Esophagus squamous epithelium (tissue), 4 donors: ENCODE measurements around the gene ARL13B.

Experiments used
- POLR2A ChIP-seq, 4 donors: fragments of 450-650 bp; IDR thresholded peaks; one replicate each; pipeline ENCODE4 v1.6.1; 2017; ENCODE audit warnings: antibody characterized with exemption in 4 of 4, mild to moderate bottlenecking in 4 of 4, moderate library complexity in 3 of 4
- TF ChIP-seq, protein P1 (sequence below), 6 experiments: fragments of 450-650 bp in 4 of 6; fragments of 200-600 bp in 2 of 6; sonication (generic) in 2 of 6; IDR thresholded peaks; one replicate each; pipeline ENCODE4 v1.5.1; 2016 to 2019; ENCODE audit warnings: antibody characterized with exemption in 6 of 6, mild to moderate bottlenecking in 4 of 6, moderate library complexity in 4 of 6

DNA sequence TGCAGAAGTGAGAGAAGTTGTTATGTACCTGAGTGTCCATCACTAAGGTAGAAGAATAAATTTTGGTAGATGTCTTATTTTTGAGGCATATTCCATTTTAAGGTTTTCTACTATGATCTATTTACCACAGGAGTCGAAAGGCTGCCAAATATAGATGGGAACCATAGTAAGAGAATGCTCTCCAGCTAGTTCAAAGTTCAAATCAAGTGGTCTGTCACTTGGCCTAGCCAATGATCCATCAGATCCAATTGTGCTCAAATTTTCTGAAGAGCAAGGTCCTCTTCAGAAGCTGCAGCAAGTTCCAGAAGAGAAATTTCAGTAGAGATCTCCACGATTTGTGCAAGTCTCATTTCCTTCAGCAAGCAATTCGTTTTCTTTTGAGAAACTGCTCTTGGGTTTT lies 17.2 kb upstream of the ARL13B start:
- TF ChIP-seq, protein P1, sequence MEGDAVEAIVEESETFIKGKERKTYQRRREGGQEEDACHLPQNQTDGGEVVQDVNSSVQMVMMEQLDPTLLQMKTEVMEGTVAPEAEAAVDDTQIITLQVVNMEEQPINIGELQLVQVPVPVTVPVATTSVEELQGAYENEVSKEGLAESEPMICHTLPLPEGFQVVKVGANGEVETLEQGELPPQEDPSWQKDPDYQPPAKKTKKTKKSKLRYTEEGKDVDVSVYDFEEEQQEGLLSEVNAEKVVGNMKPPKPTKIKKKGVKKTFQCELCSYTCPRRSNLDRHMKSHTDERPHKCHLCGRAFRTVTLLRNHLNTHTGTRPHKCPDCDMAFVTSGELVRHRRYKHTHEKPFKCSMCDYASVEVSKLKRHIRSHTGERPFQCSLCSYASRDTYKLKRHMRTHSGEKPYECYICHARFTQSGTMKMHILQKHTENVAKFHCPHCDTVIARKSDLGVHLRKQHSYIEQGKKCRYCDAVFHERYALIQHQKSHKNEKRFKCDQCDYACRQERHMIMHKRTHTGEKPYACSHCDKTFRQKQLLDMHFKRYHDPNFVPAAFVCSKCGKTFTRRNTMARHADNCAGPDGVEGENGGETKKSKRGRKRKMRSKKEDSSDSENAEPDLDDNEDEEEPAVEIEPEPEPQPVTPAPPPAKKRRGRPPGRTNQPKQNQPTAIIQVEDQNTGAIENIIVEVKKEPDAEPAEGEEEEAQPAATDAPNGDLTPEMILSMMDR (IDR thresholded peaks at IDR 0.05): no peak
- no peak for TF ChIP-seq POLR2A (IDR thresholded peaks at IDR 0.05)
